HG03135 (cell line): ENCODE results near the gene ARFIP2.
"Not testable (repeated sequence)": the region's sequence is repeated elsewhere in the genome, so short reads cannot be mapped to it uniquely, and the experiment has no call there.

Experiments
- ATAC-seq: cut with Tn5 transposase; IDR thresholded peaks from one replicate; pipeline ENCODE4 v1.9.1; 2021; ENCODE audit warnings: mild to moderate bottlenecking, moderate library complexity; ENCODE audit not compliant: unreplicated experiment

ARFIP2 gene, protein sequence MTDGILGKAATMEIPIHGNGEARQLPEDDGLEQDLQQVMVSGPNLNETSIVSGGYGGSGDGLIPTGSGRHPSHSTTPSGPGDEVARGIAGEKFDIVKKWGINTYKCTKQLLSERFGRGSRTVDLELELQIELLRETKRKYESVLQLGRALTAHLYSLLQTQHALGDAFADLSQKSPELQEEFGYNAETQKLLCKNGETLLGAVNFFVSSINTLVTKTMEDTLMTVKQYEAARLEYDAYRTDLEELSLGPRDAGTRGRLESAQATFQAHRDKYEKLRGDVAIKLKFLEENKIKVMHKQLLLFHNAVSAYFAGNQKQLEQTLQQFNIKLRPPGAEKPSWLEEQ

DNA sequence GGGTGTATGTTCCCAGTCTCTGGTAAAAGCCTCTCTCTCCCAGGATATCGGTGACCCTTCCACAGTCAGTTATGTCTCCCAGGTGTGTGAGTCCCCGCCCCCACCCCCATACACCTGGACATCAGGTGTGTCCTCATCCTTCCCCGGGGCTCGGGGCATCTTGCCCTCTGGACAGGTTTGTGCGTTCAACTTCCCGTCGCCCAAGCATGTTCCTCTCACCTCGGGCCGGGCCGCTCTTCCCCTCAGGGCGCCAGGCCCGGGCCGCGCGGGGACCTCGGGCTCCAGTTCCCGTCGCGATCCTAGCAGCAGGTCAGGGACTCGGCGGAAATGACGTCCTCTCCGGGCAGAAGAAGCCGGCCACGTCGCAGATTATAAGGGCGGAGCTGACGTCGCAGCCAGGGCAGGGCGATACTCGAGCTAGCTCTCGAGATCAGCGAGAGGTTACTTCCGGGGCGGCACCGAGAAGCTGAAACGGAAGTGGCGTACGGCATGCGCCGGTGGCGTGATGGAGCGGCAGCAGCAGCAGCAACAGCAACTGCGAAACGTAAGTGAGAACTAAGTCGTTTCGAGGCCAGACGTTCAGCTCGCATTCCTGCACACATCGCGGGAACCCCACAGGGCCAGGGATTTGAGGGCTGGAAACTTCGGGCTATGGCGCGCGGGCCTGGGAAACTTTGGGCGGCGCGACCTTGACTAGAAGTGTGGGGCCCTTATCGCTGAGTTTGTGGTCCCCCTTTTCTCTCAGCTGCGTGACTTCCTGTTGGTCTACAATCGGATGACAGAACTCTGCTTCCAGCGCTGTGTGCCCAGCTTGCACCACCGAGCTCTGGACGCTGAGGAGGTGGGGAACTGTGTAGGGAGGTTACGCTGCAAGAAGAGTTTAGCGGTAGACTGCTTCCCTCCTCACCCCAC is at the start of gene ARFIP2, which contains the start of gene TIMM10B:
Gene ARFIP2, minus strand, starts transcription at position 320 of the 912 bp plus-strand sequence. CDS start 910 bp downstream, outside the sequence.
Gene TIMM10B, plus strand, starts transcription at position 490 of the 912 bp plus-strand sequence. Its CDS starts 16 bp downstream, at position 506.
- ATAC-seq, result peak; percentile 99

DNA sequence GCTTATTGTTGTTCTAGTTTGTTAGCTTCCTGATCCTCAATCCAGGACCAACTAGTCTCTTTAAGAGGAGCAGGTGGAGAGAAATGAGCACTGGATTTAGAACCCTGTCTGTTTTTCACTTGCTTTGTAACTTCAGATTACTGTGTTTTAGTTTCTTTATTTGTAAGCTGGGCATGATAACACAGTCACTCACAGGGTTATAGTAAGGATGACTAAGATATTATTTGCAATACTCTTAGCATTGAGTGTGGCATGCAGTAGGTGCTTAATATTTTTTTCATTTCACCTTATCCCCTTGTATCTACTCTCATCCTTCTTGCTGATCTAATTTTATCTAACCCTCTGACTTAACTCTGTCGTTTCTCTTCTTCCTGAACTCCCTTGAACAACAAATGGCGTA is 49.7 kb upstream of the ARFIP2 start:
- no peak for ATAC-seq

DNA sequence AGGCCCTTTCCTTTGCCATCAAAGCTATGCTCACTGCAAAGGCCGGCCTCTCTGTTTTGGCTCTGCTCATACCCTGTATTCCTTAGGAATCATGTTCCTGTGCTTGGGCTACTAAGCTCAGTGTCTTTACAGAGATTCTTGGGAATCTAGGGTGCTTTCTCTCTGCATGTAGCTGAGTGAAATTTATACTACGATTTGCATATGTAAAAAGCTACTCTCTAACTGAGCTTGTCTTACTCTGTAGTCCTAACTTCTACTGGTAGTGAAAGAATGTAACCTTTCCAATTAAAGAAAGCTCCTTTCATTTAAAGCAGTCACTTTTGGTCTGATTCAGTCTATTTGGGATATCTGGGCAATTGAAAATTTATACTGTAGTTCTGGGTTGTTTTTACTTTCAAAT is 48.1 kb upstream of the ARFIP2 start:
- ATAC-seq, result no peak

DNA sequence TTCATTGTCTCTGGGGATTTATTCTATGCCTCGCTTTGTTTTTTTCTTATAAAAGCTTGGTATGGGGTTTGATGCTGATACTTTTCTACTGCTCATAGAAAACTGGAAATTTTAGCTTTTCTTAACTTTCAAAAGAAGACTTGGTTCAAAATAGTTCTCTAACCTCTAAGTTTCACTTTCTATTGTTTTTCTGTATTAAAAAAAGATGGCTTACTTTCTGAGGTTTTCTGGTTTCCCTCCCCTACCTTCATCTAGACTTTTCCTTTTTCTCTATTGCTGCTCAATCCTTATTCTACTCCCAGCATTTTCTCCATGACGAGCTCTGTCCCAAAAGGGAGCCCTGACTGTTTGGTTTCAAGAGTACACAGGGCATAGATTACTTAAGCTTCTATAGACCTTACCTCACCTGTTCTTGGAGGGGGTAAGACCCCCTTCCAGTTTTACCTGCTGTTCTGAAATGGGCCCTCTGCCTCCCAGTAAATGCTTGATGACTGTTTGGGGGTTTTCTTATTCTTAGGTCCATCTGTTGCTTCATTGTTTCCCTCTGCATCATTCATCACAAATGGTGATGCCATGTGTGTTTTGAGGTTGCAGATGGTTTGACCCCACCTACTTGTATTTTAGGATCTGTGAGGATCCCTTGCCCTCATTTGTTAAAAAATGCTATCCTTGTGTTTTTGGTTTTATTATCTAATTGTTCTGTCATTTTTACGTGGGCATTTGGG is 45.4 kb upstream of the ARFIP2 start:
- ATAC-seq, result no peak

DNA sequence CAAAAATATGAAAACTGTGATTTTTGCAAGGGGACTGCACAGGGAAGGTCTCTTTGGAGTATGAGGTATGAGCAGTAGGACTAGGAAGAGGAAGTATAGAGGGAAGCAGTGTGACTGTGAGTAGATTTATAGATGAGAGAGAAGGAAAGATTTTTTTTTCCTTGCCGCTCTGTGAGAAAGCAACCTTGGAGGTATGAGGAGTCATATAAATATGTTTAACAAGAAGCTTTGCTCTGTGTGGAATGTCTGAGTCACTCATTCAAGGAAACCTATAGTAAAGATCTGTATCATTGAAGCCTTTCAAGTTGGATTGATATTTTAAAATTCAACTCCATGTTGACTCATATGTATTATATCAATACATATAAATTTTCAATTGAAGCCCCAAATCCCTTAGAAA is 42.1 kb upstream of the ARFIP2 start:
- ATAC-seq, result no peak

DNA sequence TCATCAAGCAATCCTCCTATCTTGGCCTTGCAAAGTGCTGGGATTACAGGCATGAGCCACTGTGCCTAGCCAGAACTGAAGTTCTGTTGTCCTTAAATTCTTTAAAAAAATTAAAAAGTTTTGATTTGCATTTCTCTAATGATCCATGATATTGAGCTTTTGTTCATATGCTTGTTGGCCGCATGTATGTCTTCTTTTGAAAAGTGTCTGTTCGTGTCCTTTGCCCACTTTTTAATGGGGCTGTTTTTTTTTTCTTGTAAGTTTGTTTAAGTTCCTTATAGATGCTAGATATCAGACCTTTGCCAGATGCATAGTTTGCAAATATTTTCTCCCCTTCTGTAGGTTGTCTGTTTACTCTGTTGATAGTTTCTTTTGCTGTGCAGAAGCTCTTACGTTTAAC is 40.8 kb upstream of the ARFIP2 start:
- not testable (repeated sequence) for ATAC-seq

DNA sequence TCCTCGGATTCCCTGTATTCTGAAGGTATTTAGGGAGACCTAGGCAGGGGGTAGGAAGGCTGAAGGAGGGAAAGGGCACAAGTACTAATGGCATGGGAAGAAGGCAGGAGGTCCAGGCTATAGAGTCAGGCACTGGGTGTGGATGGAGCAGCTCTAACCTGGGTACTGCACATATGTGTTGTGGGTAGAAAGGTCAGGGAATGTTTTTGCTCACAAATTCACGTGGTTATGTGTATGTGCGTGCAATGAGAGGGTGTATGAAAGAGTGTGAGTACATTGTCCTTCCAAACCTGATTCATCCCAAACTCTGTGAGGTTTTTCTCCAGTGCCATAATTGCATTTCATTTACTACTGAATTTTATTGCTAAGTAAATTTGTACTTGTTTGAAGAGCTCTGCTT is 39.1 kb upstream of the ARFIP2 start:
- ATAC-seq, result no peak

DNA sequence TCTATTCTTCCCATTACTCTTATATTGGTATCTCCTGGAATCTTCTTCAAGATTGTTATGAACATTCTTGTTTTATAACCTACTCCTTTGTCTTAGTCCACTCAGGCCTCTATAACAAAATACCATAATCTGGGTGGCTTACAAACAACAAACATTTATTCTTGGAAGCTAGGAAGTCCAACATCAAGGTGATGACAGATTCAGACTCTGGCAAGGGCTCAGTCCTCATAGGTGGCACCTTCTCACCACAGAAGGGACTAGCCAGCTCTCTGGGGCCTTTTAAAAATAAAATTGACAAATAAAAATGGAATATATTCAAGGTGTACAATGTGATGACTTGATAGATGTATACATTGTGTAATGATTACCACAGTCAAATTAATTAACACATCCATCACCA is 35.7 kb upstream of the ARFIP2 start:
- ATAC-seq, result no peak

DNA sequence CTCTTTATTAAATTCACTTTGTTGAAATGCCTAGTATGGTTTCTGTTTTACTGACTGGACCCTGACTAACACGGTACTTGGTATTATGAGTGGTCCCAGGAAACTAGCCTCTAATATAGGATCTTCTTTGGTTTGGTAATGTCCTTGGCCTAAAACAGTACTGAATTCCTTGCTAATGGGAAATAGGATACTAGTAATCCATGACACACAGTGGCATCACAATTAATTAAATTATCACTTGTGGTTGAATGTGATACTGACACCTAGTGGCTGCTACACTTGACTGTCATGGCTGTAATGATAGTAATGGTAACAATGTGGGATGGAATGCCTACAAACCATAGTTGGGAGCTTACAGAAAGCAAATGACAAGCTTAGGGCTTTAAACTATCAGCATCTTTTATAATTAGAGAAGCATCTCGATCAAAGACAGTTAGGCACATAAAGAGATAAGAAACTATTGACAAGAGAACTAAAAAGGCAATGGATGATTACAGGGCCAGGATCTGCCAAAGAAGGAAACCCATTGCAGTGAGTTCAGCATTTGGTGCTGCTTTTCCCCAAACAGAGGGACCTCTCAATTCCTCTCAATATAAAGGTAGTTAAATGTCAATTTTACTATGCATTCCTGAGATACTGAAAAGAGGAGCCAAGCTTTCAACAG is 24.6 kb upstream of the ARFIP2 start:
- ATAC-seq, result no peak

DNA sequence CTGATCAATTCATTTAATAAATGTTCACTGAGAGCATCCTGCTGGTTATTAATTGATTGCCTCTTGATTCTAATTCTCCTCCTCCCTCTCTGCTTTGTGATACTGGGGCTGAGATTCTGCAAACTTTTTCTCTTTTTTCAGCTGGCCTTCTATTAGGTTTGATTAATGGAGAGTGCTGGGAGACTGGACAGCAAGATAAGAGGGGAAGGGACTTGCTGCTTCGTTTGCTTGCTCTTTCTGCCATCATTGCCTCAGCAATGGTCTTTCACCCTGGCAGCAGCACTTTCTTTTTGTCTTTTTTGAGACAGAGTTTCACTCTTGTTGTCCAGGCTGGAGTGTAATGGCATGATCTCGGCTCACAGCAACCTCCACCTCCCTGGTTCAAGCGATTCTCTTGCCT is 23.0 kb upstream of the ARFIP2 start:
- no peak for ATAC-seq

DNA sequence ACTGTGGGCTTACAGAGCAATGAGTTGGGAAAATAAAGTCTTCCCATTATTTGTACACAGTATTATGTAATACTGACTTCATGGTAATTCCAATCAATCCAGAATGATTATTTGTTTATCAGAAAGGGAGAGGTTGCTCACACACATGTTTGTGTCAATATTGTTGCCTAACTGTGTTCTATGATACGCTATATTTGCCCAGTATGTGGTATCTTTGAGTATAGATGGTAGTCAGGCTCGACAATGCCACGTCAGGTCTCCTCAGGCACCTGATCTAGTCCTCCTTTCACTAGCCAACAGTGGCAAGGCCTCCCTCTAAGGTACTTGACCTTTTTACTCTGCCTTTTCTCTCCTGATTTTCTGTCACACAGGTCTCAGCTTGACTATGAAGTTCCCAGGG is 21.3 kb upstream of the ARFIP2 start:
- ATAC-seq, result no peak

DNA sequence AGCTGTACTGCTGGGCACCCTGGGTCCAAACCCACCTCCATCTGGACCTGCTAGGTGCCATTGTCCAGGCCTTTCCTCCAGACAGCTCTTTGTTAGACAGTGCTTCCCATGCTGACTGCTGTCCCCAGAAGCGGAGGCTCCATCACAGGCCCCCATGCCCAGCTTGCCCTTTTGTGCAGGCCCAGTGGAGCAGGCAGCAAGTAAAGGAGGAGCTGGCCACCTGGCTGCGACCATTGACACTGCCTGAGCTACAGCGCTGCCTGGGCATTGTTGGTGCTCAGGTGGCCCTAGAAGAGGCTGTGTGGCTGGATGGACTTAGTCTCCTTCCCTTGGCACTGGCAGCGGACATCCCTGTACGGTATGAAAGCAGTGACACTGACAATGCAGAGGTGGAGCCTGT is 17.4 kb upstream of the ARFIP2 start:
- ATAC-seq, result no peak

DNA sequence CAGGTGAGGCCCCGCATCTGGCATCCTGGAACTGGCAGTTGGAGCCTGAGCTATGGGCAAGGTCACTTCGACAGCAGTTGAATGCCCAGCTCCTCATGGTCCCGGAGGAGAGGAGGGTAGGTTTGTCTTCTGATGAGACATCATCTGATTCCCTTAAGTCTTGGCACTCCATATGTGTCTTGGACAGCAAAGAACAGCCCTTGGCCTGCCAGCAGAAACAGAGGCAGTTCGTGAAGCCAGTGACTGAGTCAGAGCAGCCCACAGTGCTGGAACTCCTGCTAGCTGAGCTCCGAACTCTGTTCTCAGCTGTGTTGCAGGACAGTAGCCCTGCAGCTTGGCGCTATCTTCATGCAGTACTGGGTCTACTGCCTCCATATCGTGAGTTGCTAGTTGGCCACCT is 17.0 kb upstream of the ARFIP2 start:
- no peak for ATAC-seq

DNA sequence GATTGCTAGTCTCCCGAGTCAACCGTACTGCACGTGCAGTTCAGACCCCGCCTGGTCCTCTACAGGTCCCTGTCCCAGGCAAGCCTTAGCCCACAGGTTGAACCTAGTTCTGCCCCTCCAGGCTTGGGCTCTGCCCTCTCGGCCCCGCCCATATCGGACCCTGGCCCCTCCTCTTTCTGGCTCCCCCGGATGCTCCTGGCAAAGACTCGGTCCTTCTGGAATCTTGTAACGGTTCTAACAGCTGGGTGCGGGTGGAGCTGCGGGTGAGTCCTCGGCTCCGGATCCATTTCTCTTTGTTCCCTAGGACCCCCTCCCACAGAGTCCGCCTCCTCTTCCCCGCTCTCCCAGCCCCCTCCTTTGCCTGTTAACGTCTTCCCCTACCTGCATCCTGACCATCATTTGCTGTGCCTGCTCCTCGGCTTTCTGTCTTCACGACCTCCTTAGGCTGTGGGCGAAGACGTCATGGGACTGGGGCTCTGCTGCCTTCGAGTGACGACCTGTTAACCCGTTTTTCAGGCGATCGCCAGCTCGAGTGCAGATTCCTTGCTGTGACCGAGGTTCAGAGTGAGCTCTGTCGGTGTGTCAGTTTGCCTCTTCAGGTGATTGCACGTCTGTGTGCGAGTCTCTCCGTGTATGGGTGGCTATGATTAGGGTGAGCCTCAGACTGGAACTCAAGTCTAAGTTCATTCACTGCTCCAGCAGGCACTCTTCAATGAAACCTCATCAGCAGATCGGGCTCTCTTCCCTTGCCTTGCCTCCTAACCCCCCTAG is 16.1 kb upstream of the ARFIP2 start, which contains the start of gene DNHD1:
Gene DNHD1, plus strand, starts transcription at position 212 of the 771 bp plus-strand sequence. CDS start 936 bp downstream, outside the sequence.
- ATAC-seq, result no peak

DNA sequence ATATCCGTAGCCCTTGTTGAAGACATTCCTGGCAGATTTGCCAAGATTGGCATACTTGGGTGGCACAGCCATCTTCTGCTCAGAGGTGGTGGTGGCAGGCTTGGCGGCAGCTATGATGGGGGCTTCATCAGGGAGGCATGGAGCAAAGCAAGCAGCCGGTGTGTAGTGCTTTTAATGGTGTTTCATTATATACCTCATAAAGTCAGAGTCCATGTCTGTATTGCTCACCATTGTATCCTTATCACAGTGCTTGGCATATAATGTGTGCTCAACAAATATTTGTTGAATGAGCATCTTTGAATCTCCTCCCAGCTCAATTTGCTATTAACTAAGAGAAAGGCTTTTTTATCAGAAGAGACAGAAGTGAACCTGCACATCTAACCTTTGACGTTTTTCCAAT is 8.2 kb upstream of the ARFIP2 start:
- ATAC-seq, result no peak

DNA sequence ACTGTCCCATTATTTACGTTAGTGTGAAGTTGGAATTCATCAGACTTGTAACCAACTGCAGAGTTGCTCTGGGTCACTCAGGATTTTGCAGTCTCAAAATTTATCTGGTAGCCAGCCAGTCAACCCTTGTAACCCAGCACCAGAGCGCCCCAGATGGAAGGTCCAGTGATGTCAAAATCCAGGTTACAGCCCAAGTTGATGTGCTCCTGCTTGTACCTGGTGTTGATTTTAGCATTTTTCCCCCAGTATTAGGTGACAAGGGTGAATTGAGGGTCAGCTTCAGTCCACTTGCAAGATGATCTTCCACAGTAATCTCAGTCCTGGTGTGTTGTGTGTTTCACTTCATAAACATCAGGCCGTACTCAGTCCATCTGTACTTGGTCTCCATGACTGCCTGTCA is 7.7 kb upstream of the ARFIP2 start:
- no peak for ATAC-seq

DNA sequence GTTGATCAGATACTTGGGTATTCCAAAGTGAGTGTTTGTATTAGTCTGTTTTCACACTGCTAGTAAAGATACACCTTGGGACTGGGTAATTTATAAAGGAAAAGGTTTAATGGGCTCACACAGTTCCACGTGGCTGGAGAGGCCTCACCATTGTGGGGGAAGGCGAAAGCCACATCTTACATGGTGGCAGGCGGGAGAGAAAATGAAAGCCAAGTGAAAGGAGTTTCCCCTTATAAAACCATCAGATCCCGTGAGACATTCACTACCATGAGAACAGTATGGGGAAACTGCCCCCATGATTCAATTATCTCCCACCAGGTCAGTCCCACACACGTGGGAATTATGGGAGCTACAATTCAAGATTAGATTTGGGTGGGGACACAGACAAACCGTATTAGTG is 7.2 kb upstream of the ARFIP2 start:
- ATAC-seq, result no peak

DNA sequence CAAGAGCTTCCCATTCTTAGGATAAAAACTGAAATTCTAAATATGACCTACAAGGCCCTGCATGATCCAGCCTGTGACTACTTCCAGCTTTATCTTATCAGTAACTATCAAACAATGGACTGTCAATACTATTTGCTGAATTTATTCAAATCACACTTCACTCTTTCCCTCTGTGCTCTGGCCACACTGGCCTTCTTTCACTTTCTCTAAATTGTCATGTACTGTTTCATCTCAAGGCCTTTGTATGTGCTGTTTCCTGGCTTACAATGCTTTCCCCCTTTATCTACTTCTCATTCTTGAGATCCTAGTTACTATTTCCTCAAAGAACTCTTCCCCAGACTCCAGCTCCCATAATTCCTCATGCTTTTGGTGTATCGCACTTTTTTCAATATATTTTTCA is 5.8 kb upstream of the ARFIP2 start:
- ATAC-seq, result no peak

DNA sequence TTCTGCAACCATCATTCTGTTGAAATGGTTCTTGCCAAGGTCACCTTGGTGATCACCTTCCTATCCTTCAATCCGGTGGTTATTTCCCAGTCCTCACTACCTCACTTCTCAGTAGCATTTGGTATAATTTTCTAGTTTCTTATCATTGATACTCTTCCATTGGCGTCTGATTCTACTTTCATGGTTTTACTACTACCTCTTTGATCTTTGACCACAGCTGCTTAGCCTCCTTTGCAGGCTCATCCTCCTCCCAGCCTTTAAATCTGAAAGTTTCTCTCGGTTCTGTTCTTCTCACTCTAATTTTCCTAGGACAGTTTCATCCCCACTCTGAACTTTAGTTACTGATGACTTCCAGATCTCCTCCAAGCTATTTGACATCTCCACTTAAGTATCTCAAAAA is 5.1 kb upstream of the ARFIP2 start:
- ATAC-seq, result no peak

DNA sequence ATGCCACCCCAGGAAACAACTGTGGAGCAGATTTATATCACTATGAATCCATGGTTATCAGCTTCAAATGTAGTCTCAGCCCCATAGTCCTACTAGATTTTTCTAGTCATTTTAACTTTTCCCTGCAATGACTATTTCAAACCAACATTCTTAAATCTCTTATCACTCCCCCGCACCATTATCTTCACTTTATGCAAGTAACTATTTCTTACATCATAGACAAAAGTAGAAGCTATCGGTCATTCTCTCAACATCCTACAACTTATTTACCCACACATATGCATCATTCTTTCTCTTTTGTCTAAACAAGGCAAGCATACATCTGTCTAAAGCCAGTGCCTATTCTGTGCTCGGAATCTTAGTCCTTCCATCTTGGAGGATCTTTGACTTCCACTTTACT is 4.5 kb upstream of the ARFIP2 start:
- no peak for ATAC-seq
